GM12872 (cell line): ENCODE measurements around the gene TRPM2.

Experiments used
- CTCF ChIP-seq: IDR thresholded peaks from 3 replicates; pipeline ENCODE4 v1.5.1; 2011; ENCODE audit warnings: low read depth, mild to moderate bottlenecking, low read length, moderate library complexity; ENCODE audit not compliant: insufficient read depth

Gene TRPM2

GRCh38 chr21:44489962-44490361, 136.5 kb downstream of the TRPM2 start:
- TF ChIP-seq CTCF = 0 out of 3 replicates have a peak, but pooled peaks have one; percentile 21

DNA sequence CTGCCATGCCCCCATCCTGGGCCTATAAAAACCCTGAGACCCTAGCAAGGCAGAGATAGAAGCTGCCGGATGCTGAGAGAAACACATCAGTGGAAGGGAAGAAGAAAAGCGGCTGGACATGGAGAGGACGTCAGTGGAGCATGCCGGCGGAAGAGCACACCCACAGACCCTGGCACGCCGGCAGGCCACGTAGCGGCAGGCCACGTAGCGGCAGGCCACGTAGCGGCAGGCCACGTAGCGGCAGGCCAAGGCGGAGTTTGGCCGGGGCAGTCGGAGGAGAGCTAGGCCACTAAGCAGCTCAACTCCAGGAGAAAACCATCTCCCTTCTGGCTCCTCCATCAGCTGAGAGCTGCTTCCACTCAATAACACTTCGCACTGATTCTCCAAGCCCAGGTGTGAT, 137.0 kb downstream of the TRPM2 start:
- no peak for TF ChIP-seq CTCF

DNA sequence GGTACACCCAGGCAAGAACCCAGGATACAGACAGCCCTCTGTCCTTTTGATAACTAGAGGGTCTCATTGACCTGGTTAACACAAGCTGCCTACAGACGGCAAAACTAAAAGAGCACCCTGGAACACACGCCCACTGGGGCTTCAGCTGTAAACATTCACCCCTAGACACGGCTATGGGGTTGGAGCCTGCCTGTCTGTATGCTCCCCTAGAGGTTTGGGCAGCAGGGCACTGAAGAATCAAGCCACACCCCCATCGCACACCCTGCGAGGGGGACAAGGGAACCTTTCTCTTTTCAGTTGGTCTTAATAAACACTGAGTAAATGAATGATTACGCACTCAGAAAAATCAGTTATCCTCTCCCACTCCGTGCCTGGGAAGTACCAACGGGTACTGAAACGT, 137.4 kb downstream of the TRPM2 start:
- no peak for TF ChIP-seq CTCF
